Activated gamma-delta T cell treated with Interleukin-2 at 50 U/mL for 16 hours (primary cell): Measurements from ENCODE around the gene PRMT5.
"Not testable (repeated sequence)": the region's sequence is repeated elsewhere in the genome, so short reads cannot be mapped to it uniquely, and the experiment has no call there.

Source experiments
- DNase-seq: peaks from one replicate; pipeline ENCODE4 v3.0.0-alpha.2; 2020

Gene PRMT5

GRCh38 chr14:22929961-22930364, 787 bp upstream of the PRMT5 start:
- DNase-seq: no peak

- DNase-seq: no peak
Observed at GRCh38 chr14:22928237-22929103, 706 bp downstream of the PRMT5 start.

- DNase-seq: no peak
Observed at GRCh38 chr14:22926316-22926715, 2.9 kb downstream of the PRMT5 start.

GRCh38 chr14:22925513-22925912, 3.7 kb downstream of the PRMT5 start:
- DNase-seq: no peak

GRCh38 chr14:22923746-22924145, 5.4 kb downstream of the PRMT5 start:
- DNase-seq: no peak

- DNase-seq: no peak
Observed at GRCh38 chr14:22922294-22922693, 6.9 kb downstream of the PRMT5 start.

- no peak for DNase-seq
Observed at GRCh38 chr14:22920697-22921096, 8.5 kb downstream of the PRMT5 start.

- no peak for DNase-seq
Observed at GRCh38 chr14:22919601-22919921, 9.6 kb downstream of the PRMT5 start.

GRCh38 chr14:22918804-22919600, 10.2 kb downstream of the PRMT5 start, which contains the start of gene RBM23:
RBM23 (minus strand) TSS chr14:22919149.
- peak; percentile 100 for DNase-seq

GRCh38 chr14:22915886-22916521, 13.2 kb downstream of the PRMT5 start:
- DNase-seq: no peak

GRCh38 chr14:22914836-22915235, 14.3 kb downstream of the PRMT5 start:
- not testable (repeated sequence) for DNase-seq

GRCh38 chr14:22910916-22911315, 18.3 kb downstream of the PRMT5 start:
- DNase-seq: no peak

- no peak for DNase-seq
Observed at GRCh38 chr14:22908601-22909000, 20.6 kb downstream of the PRMT5 start.

- DNase-seq: no peak
Observed at GRCh38 chr14:22907429-22907828, 21.7 kb downstream of the PRMT5 start.

- no peak for DNase-seq
Observed at GRCh38 chr14:22906073-22906472, 23.1 kb downstream of the PRMT5 start.

- no peak for DNase-seq
Observed at GRCh38 chr14:22905627-22906026, 23.5 kb downstream of the PRMT5 start.

GRCh38 chr14:22903742-22904087, 25.5 kb downstream of the PRMT5 start:
- no peak for DNase-seq

GRCh38 chr14:22901799-22902198, 27.4 kb downstream of the PRMT5 start:
- no peak for DNase-seq

GRCh38 chr14:22900081-22900799, 28.9 kb downstream of the PRMT5 start:
- DNase-seq: peak; percentile 36

GRCh38 chr14:22898302-22899090, 30.7 kb downstream of the PRMT5 start:
- no peak for DNase-seq

- DNase-seq: no peak
Observed at GRCh38 chr14:22897357-22897756, 31.8 kb downstream of the PRMT5 start.

GRCh38 chr14:22896760-22897159, 32.4 kb downstream of the PRMT5 start:
- no peak for DNase-seq
